C1 segment of cervical spinal cord (tissue), 14 donors: ENCODE measurements around the gene ZFYVE21.
"Not testable (repeated sequence)": the region's sequence is repeated elsewhere in the genome, so short reads cannot be mapped to it uniquely, and the experiment has no call there.

Source experiments
- DNase-seq, 14 donors: peaks; one replicate each; lab custom pipeline; 2025; lab: John Stamatoyannopoulos, UW

ZFYVE21 gene

DNA sequence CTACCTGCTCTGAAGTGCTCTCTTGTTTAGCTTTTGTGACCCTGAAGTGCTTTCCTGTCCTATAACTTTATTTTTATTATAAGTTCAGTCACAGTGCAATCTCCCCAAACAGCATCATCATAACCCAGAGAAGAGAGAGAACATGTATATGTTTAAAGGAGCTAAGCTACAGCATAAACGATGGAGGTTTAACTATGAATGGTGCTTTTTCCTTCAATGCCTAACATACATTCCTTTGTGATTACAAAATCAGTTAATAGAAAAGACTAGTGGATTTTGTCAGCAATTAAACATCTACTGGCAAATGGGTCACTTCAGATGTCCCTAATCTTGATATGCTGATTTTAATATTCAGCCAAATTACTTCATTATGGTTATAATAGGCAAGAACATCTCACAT lies 46.4 kb downstream of the ZFYVE21 start:
- no peak for DNase-seq

DNA sequence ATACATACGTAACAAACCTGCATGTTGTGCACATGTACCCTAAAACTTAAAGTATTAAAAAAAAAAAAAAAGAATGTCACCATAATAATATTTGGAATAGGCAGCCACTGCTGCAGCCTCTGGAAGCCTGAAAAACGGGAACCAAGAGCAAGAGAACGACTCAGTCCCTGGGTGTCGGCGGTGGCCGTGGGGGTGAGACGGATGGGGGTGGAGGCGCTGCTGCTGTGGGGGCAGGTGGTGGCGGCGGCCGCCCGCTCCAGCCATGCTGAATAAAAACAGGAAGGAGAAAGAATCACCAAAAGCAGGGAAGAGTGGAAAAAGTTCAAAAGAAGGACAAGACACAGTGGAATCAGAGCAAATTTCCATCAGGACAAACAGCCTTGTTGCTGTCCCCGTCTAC lies 46.9 kb downstream of the ZFYVE21 start:
- no peak for DNase-seq

DNA sequence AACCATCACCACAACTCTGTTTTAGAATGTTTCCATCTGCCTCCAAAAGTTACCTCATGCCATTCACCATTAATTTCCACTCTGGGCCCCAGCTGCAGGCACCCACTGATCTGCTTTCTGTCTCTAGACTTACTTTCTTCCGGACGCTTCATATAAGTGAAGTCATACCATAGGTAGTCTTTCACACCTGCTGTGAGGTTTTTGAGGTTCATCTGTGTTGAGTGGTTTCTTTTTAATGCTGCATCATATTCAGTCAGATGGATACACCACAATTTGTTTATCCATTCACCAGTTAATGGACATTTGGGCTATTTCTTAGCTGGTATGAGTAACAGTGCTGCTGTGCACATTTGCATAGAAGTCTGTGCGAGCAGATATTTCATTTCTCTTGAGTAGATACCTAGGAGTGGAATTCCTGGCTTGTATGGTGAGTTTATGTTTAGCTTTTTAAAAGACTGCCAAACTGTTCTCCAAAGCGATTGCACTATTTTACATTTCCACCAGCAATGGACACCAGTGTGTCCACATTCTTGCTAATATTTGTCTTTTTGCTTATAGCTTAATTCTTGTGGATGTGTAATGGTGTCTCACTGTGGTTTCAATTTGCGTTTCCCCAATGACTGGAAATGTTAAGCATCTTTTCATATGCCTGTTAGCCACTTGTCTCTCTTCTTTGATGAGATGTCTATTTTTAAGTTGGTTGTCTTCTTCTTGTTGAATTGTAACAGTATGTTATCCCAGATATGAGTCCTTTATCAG lies 48.3 kb downstream of the ZFYVE21 start:
- no peak for DNase-seq

DNA sequence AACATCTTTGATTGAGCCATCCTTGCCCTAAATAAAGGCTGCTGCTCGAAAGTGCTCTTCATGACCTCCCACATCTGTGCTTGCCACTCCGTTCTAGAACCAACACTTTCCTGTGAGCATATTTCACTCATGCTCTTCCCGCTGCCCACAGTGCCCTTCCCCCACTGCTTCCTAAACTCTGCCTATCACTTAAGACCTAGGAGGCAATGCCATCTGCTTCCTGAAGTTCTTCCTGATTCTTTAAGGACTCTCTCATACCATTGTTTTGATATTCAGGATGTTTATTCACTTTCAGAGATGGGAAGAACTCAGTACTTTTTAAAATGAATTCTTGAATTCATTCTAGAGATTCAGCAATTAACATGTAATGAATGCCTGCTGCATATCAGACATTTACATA lies 49.9 kb downstream of the ZFYVE21 start:
- no peak for DNase-seq

DNA sequence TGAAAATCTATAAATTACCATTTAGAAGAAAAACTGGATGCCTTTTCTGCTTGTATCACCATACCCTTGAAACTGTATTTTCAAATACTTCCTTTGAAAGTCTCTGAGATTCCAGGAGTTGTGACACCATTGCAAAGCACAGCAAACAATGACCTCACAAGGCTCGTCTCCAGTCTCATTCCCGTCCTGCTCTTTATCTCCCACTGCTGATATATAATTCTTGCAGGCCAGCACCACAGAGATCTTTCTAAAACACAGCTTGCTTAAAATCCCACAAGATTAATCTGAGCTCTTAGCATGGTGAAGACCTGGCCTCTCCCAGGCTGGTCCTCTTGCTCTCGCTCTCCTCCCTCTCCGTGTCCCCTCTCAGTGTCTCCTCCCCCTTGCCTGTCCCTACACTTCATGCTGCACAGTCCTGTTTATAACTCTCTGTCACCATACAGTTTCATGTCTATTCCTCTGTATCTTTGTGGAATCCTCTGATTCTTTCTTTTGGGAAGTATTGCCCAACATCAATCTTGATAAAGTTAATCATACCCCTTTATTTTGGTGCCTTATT lies 51.8 kb downstream of the ZFYVE21 start:
- DNase-seq, result no peak

DNA sequence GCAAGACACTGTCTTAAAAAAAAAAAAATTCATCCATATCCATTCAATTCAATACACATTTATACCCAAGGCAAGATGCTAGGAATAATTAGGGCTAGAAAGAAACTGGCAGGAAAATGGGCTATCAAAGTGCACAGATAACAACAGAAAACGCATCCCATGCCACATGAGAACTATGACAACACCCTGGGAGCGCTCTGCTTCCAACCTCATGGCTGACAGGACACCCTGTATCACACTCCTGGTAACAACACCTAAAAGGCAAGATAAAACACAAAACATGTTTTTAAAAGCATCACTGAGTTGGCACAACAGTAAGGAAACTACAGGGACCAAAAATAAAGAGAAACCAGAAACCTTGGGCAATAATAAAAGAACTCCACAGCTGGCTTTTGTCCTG lies 54.9 kb downstream of the ZFYVE21 start:
- no peak for DNase-seq

DNA sequence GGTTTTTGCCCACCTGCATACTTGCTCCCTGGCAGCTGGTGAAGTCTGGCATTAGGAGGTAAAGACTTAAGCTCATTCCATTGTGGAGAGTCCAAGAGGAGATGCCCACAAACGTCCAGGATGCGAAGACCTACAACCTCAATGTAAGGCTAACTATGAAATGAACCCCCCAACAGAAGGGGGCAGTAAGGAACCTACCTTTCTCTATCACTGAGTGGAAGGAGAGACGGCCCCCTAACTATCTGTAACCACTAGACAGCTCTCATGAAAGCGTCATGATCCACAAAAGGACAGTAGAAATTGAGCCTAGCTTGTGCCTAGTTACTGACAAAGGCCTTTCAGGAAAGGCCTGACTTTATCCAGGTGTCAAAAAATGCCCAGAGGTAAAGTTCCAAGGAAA lies 55.3 kb downstream of the ZFYVE21 start:
- DNase-seq, result no peak

DNA sequence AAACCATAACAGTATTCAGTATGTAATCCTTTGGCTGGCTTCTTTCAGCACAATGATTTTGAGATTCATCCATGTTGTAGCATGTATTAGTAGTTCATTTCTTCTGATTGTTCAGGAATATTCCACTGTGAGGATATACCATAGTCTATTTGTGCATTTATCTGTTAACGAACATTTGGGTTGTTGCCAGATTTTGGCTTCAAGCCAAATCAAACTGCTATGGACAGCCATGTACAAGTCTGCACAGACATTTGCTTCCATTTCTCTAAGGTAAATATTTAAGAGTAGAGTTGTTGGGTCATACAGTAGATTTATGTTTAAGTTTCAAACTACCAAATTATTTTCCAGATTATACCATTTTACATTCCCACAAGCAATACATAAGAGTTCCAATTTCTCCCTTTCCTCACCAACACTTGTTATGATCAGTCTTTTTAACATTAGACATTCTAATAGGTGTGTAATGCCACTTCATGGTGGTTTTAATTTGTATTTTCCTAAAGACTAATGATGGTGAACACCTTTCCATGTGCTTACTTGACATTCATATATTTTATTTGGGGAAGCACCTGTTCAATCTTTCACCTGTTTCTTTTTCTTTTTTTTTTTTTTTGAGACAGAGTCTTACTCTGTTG lies 56.6 kb downstream of the ZFYVE21 start:
- no peak for DNase-seq

DNA sequence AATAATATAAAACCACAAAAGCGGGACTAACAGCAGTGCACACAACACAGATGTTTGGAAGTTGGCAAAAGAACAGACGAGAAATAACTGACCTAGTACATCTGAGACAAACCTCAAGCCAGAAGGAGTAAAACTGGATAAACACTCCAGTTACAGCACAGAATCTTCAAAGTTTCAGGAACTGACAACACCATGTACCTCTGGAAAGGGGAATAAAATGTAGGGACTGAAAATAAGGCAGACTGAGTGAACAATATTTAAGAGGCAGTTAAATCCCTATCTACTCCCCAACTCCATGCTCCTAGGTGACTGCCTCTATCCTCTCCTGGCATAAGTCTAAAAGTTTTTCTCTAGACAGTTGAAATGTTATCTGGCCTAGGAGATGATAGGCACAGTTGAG lies 57.9 kb downstream of the ZFYVE21 start:
- DNase-seq, result no peak

DNA sequence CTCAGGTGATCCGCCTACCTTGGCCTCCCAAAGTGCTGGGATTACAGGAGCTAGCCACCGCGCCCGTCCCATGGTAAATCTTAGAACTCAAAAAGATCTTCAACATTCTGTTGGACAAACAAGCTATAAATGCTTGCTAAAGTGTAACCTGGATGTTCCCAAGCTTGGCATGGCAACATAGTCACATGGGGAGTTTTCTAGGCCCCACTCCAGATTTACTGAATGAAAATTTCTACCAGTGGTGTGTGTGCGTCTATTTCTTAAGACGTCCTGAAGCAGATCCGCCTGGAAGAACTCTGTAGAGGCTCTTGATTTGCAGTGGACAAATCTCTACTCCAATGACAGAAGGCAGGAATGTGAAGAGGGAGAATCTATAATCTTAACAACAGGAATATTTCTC lies 59.9 kb downstream of the ZFYVE21 start:
- DNase-seq, result peak in 3 of 14 donors; percentile 5 to 18 (median 14)

DNA sequence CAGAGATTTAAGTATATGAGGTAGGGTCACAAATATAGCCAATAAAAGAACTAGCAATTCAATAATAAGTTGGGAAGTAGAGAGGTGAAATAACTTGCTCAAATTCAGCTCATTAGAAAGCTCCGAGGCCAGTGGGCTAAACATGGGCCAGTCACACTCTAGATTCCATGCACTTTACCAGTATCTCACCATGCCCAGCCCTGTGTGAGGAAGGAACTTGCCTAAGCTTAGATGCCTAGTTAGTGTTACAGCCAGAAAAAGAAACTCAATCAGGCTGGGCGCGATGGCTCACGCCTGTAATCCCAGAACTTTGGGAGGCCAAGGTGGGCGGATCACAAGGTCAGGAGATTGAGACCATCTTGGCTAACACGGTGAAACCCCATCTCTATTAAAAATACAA lies 60.7 kb downstream of the ZFYVE21 start:
- not testable (repeated sequence) for DNase-seq

DNA sequence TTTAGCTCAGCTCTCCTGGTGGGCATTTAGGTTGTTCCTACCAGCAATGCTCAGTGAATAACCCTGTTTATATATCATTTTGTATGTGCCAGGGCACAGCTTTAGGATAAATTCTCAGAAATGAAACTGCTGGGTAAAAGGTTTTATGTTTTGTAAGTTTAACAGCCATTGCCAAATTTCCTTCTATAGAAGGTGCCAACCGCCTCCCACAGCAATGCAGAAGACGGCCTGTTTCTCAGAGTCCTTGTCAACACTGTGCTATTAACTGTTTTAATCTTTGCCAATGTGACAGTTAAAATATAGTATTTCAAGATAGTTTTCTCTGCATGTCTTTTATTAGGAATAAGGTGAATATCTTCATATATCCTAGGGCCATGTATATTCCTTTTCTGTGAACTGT lies 66.8 kb downstream of the ZFYVE21 start:
- no peak for DNase-seq
